ENCODE data around the gene CDK15.

CDK15 gene

GRCh38 chr2:201775326-201775725, 31.0 kb upstream of the CDK15 start:
- Histone ChIP-seq H3K9ac (ENCODE audit: low read length) (no peak overlapping the region), H3K36me3 (ENCODE audit: control insufficient read depth, insufficient read depth, low read length, severe bottlenecking) (no peaks in the 10 kb centered on the region), H3K27me3 (replicated peaks; ENCODE audit: control insufficient read depth, insufficient read depth, low read length) (no peaks in the 10 kb centered on the region), H3K9me3 (ENCODE audit: control insufficient read depth, low read length) (no peaks in the 10 kb centered on the region), H3K4me1 (ENCODE audit: control insufficient read depth, insufficient read depth, low read length) (peaks cover 32% of the 10 kb centered on the region), H3K4me3 (ENCODE audit: low read length) (no peak overlapping the region)
- DNase-seq (ENCODE audit: low read depth): no peak

GRCh38 chr2:201777043-201777442, 29.3 kb upstream of the CDK15 start:
- Histone ChIP-seq H3K4me3 (ENCODE audit: low read length) (no peak overlapping the region), H3K27me3 (replicated peaks; ENCODE audit: control insufficient read depth, insufficient read depth, low read length) (no peaks in the 10 kb centered on the region), H3K4me1 (ENCODE audit: control insufficient read depth, insufficient read depth, low read length) (peaks cover 37% of the 10 kb centered on the region), H3K9ac (ENCODE audit: low read length) (peak overlapping the region; percentile 0), H3K9me3 (ENCODE audit: control insufficient read depth, low read length) (no peaks in the 10 kb centered on the region), H3K36me3 (ENCODE audit: control insufficient read depth, insufficient read depth, low read length, severe bottlenecking) (no peaks in the 10 kb centered on the region)
- peak; percentile 67 for DNase-seq (ENCODE audit: low read depth)

- peaks cover 37% of the 10 kb centered on the region for H3K4me1 ChIP-seq (ENCODE audit: control insufficient read depth, insufficient read depth, low read length)
- no peak for DNase-seq (ENCODE audit: low read depth)
- H3K9me3 ChIP-seq (ENCODE audit: control insufficient read depth, low read length): no peaks in the 10 kb centered on the region
- H3K9ac ChIP-seq (ENCODE audit: low read length): no peak overlapping the region
- no peaks in the 10 kb centered on the region for H3K27me3 ChIP-seq (replicated peaks; ENCODE audit: control insufficient read depth, insufficient read depth, low read length)
- no peaks in the 10 kb centered on the region for H3K36me3 ChIP-seq (ENCODE audit: control insufficient read depth, insufficient read depth, low read length, severe bottlenecking)
- H3K4me3 ChIP-seq (ENCODE audit: low read length): no peak overlapping the region
Observed at GRCh38 chr2:201777869-201778268, 28.5 kb upstream of the CDK15 start.

GRCh38 chr2:201779901-201780673, 26.2 kb upstream of the CDK15 start:
- no peaks in the 10 kb centered on the region for H3K27me3 ChIP-seq (replicated peaks; ENCODE audit: control insufficient read depth, insufficient read depth, low read length)
- peak overlapping the region; percentile 97 for H3K4me3 ChIP-seq (ENCODE audit: low read length)
- peak; percentile 57 for DNase-seq (ENCODE audit: low read depth)

GRCh38 chr2:201780674-201781493, 25.5 kb upstream of the CDK15 start, which contains the start of gene ALS2:
Gene ALS2 (minus strand): TSS chr2:201780933. CDS start chr2:201768885, 12,048 bp downstream.
- H3K4me3 ChIP-seq (ENCODE audit: low read length): peak within 1 kb of the TSS; percentile 97
- peak within 1 kb of the TSS; percentile 94 for H3K9ac ChIP-seq (ENCODE audit: low read length)
- H3K9me3 ChIP-seq (ENCODE audit: control insufficient read depth, low read length): no peaks in the 10 kb centered on the region
- DNase-seq (ENCODE audit: low read depth): peak; percentile 98
- peaks cover 37% of the 10 kb centered on the region for H3K4me1 ChIP-seq (ENCODE audit: control insufficient read depth, insufficient read depth, low read length)
- H3K27me3 ChIP-seq (replicated peaks; ENCODE audit: control insufficient read depth, insufficient read depth, low read length): no peaks in the 10 kb centered on the region
- no peaks in the 10 kb centered on the region for H3K36me3 ChIP-seq (ENCODE audit: control insufficient read depth, insufficient read depth, low read length, severe bottlenecking)

More at GRCh38 chr2:201779901-201780673, 26.2 kb upstream of the CDK15 start:
- peaks cover 37% of the 10 kb centered on the region for H3K4me1 ChIP-seq (ENCODE audit: control insufficient read depth, insufficient read depth, low read length)
- no peaks in the 10 kb centered on the region for H3K9me3 ChIP-seq (ENCODE audit: control insufficient read depth, low read length)
- peak overlapping the region; percentile 94 for H3K9ac ChIP-seq (ENCODE audit: low read length)
- no peaks in the 10 kb centered on the region for H3K36me3 ChIP-seq (ENCODE audit: control insufficient read depth, insufficient read depth, low read length, severe bottlenecking)

- peak overlapping the region; percentile 97 for H3K4me3 ChIP-seq (ENCODE audit: low read length)
- no peaks in the 10 kb centered on the region for H3K27me3 ChIP-seq (replicated peaks; ENCODE audit: control insufficient read depth, insufficient read depth, low read length)
- peak; percentile 16 for DNase-seq (ENCODE audit: low read depth)
Observed at GRCh38 chr2:201781557-201782051, 24.7 kb upstream of the CDK15 start.

GRCh38 chr2:201784563-201784962, 21.8 kb upstream of the CDK15 start:
- Histone ChIP-seq H3K9me3 (ENCODE audit: control insufficient read depth, low read length) (no peaks in the 10 kb centered on the region), H3K4me1 (ENCODE audit: control insufficient read depth, insufficient read depth, low read length) (peaks cover 12% of the 10 kb centered on the region), H3K27me3 (replicated peaks; ENCODE audit: control insufficient read depth, insufficient read depth, low read length) (no peaks in the 10 kb centered on the region), H3K9ac (ENCODE audit: low read length) (no peak overlapping the region), H3K4me3 (ENCODE audit: low read length) (no peak overlapping the region), H3K36me3 (ENCODE audit: control insufficient read depth, insufficient read depth, low read length, severe bottlenecking) (no peaks in the 10 kb centered on the region)
- no peak for DNase-seq (ENCODE audit: low read depth)

More at GRCh38 chr2:201781557-201782051, 24.7 kb upstream of the CDK15 start:
- H3K9me3 ChIP-seq (ENCODE audit: control insufficient read depth, low read length): no peaks in the 10 kb centered on the region
- peaks cover 37% of the 10 kb centered on the region for H3K4me1 ChIP-seq (ENCODE audit: control insufficient read depth, insufficient read depth, low read length)
- H3K36me3 ChIP-seq (ENCODE audit: control insufficient read depth, insufficient read depth, low read length, severe bottlenecking): no peaks in the 10 kb centered on the region
- H3K9ac ChIP-seq (ENCODE audit: low read length): peak overlapping the region; percentile 94

GRCh38 chr2:201785135-201785534, 21.2 kb upstream of the CDK15 start:
- Histone ChIP-seq H3K9me3 (ENCODE audit: control insufficient read depth, low read length) (no peaks in the 10 kb centered on the region), H3K36me3 (ENCODE audit: control insufficient read depth, insufficient read depth, low read length, severe bottlenecking) (no peaks in the 10 kb centered on the region), H3K9ac (ENCODE audit: low read length) (no peak overlapping the region), H3K27me3 (replicated peaks; ENCODE audit: control insufficient read depth, insufficient read depth, low read length) (no peaks in the 10 kb centered on the region), H3K4me3 (ENCODE audit: low read length) (no peak overlapping the region), H3K4me1 (ENCODE audit: control insufficient read depth, insufficient read depth, low read length) (peaks cover 8% of the 10 kb centered on the region)
- no peak for DNase-seq (ENCODE audit: low read depth)

- Histone ChIP-seq H3K9me3 (ENCODE audit: control insufficient read depth, low read length) (no peaks in the 10 kb centered on the region), H3K4me3 (ENCODE audit: low read length) (no peak overlapping the region), H3K36me3 (ENCODE audit: control insufficient read depth, insufficient read depth, low read length, severe bottlenecking) (no peaks in the 10 kb centered on the region), H3K27me3 (replicated peaks; ENCODE audit: control insufficient read depth, insufficient read depth, low read length) (no peaks in the 10 kb centered on the region), H3K4me1 (ENCODE audit: control insufficient read depth, insufficient read depth, low read length) (peaks cover 7% of the 10 kb centered on the region), H3K9ac (ENCODE audit: low read length) (no peak overlapping the region)
- peak; percentile 12 for DNase-seq (ENCODE audit: low read depth)
Observed at GRCh38 chr2:201786471-201786870, 19.9 kb upstream of the CDK15 start.

GRCh38 chr2:201788371-201788770, 18.0 kb upstream of the CDK15 start:
- Histone ChIP-seq H3K36me3 (ENCODE audit: control insufficient read depth, insufficient read depth, low read length, severe bottlenecking) (no peaks in the 10 kb centered on the region), H3K27me3 (replicated peaks; ENCODE audit: control insufficient read depth, insufficient read depth, low read length) (no peaks in the 10 kb centered on the region), H3K9me3 (ENCODE audit: control insufficient read depth, low read length) (no peaks in the 10 kb centered on the region), H3K4me3 (ENCODE audit: low read length) (no peak overlapping the region), H3K9ac (ENCODE audit: low read length) (no peak overlapping the region), H3K4me1 (ENCODE audit: control insufficient read depth, insufficient read depth, low read length) (peaks cover 3% of the 10 kb centered on the region)
- DNase-seq (ENCODE audit: low read depth): no peak

GRCh38 chr2:201789395-201789794, 16.9 kb upstream of the CDK15 start:
- no peaks in the 10 kb centered on the region for H3K27me3 ChIP-seq (replicated peaks; ENCODE audit: control insufficient read depth, insufficient read depth, low read length)
- H3K4me3 ChIP-seq (ENCODE audit: low read length): no peak overlapping the region
- H3K4me1 ChIP-seq (ENCODE audit: control insufficient read depth, insufficient read depth, low read length): peaks cover 3% of the 10 kb centered on the region
- H3K36me3 ChIP-seq (ENCODE audit: control insufficient read depth, insufficient read depth, low read length, severe bottlenecking): no peaks in the 10 kb centered on the region
- DNase-seq (ENCODE audit: low read depth): no peak
- no peaks in the 10 kb centered on the region for H3K9me3 ChIP-seq (ENCODE audit: control insufficient read depth, low read length)
- no peak overlapping the region for H3K9ac ChIP-seq (ENCODE audit: low read length)
